Coronary artery (tissue), 2 donors: ENCODE results near the gene GPR42.

Experiments
- DNase-seq: peaks from one replicate; pipeline ENCODE4 v3.0.0-alpha.2; 2017; ENCODE audit warnings: low spot score
- H3K27ac ChIP-seq, 2 donors: fragments of 200-600 bp; sonication (generic); one replicate each; pipeline ENCODE4 v1.5.1; 2016 to 2019
- H3K4me3 ChIP-seq: fragments of 200-600 bp; sonication (generic); 2 replicates; pipeline ENCODE4 v1.5.1; 2016; ENCODE audit warnings: mild to moderate bottlenecking, moderate library complexity
- CTCF ChIP-seq: fragments of 200-600 bp; sonication (generic); IDR thresholded peaks from one replicate; pipeline ENCODE4 v1.5.1; 2019; ENCODE audit warnings: antibody characterized with exemption

The GPR42 gene

GRCh38 chr19:35388277-35389054 is 17.6 kb downstream of the GPR42 start:
- Histone ChIP-seq H3K27ac (no peak overlapping the region), H3K4me3 (no peak overlapping the region)
- DNase-seq = no peak
- TF ChIP-seq CTCF = no peak

GRCh38 chr19:35389192-35389861 is 18.5 kb downstream of the GPR42 start:
- Histone ChIP-seq H3K27ac (no peak overlapping the region), H3K4me3 (no peak overlapping the region)
- no peak for TF ChIP-seq CTCF
- DNase-seq = no peak

GRCh38 chr19:35392742-35393715 is 22.2 kb downstream of the GPR42 start:
- Histone ChIP-seq H3K4me3 (no peak overlapping the region), H3K27ac (no peak overlapping the region)
- DNase-seq = no peak
- TF ChIP-seq CTCF = no peak

GRCh38 chr19:35395382-35396199 is 24.7 kb downstream of the GPR42 start:
- no peak for DNase-seq

GRCh38 chr19:35396240-35396885 is 25.5 kb downstream of the GPR42 start:
- no peak for DNase-seq
- no peak for TF ChIP-seq CTCF
- no peak overlapping the region for H3K4me3 ChIP-seq
- H3K27ac ChIP-seq = no peak overlapping the region

More at GRCh38 chr19:35395382-35396199, 24.7 kb downstream of the GPR42 start:
- no peak overlapping the region for H3K4me3 ChIP-seq
- no peak overlapping the region for H3K27ac ChIP-seq
- no peak for TF ChIP-seq CTCF

- Histone ChIP-seq H3K27ac (no peak overlapping the region), H3K4me3 (no peak overlapping the region)
- TF ChIP-seq CTCF = no peak
- DNase-seq = no peak
These were observed 26.2 kb downstream of the GPR42 start for GRCh38 chr19:35397064-35397463.
